Measurements from ENCODE around the gene LACRT.

- TF ChIP-seq HDGF (IDR thresholded peaks at IDR 0.05; ENCODE audit: borderline replicate concordance) (no peak), FOXM1 (IDR thresholded peaks at IDR 0.05; ENCODE audit: borderline replicate concordance) (no peak), FOXA1 (IDR thresholded peaks at IDR 0.05) (no peak), LEF1 (IDR thresholded peaks at IDR 0.05; ENCODE audit: borderline replicate concordance) (no peak), ZNF384 (IDR thresholded peaks at IDR 0.05) (no peak), ELF4 (IDR thresholded peaks at IDR 0.05) (no peak), BHLHE40 (IDR thresholded peaks at IDR 0.05; ENCODE audit: borderline replicate concordance) (no peak), SP1 (IDR thresholded peaks at IDR 0.05) (no peak), CTBP1 (IDR thresholded peaks at IDR 0.05; ENCODE audit: borderline replicate concordance) (no peak), TARDBP (IDR thresholded peaks at IDR 0.05) (no peak), SUZ12 (IDR thresholded peaks at IDR 0.05) (no peak), FOXK2 (IDR thresholded peaks at IDR 0.05) (no peak), PKNOX1 (IDR thresholded peaks at IDR 0.05) (no peak), ARNT (IDR thresholded peaks at IDR 0.05) (no peak)
Observed at GRCh38 chr12:54624315-54625279, 10.1 kb downstream of the LACRT start.
